Measurements from ENCODE around the gene LYL1. TPM values are rescaled to one million over a fixed set of nuclear protein-coding genes. Genes with fewer than 3 reads are reported as not detected.

LYL1 gene
- total RNA-seq, 4 donors from 2014 or later, result 2.6 to 15.5 (median 11.1) TPM

GRCh38 chr19:13121551-13122274, 19.1 kb upstream of the LYL1 start:
- Histone ChIP-seq H3K27ac (no peak overlapping the region), H3K4me1 (peaks cover 0 to 14% of the 10 kb centered on the region in 2 donors), H3K27me3 (no peaks in the 10 kb centered on the region), H3K36me3 (no peaks in the 10 kb centered on the region), H3K4me3 (no peak overlapping the region), H3K9me3 (no peaks in the 10 kb centered on the region)
- DNase-seq, result no peak
- intact Hi-C loops (cut with DNase I; ENCODE audit: low total_unique reads), result no loop called here
- TF ChIP-seq, protein P1, sequence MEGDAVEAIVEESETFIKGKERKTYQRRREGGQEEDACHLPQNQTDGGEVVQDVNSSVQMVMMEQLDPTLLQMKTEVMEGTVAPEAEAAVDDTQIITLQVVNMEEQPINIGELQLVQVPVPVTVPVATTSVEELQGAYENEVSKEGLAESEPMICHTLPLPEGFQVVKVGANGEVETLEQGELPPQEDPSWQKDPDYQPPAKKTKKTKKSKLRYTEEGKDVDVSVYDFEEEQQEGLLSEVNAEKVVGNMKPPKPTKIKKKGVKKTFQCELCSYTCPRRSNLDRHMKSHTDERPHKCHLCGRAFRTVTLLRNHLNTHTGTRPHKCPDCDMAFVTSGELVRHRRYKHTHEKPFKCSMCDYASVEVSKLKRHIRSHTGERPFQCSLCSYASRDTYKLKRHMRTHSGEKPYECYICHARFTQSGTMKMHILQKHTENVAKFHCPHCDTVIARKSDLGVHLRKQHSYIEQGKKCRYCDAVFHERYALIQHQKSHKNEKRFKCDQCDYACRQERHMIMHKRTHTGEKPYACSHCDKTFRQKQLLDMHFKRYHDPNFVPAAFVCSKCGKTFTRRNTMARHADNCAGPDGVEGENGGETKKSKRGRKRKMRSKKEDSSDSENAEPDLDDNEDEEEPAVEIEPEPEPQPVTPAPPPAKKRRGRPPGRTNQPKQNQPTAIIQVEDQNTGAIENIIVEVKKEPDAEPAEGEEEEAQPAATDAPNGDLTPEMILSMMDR (IDR thresholded peaks at IDR 0.05), result no peak
- TF ChIP-seq POLR2A (IDR thresholded peaks at IDR 0.05), result no peak

- Histone ChIP-seq H3K27ac (no peak overlapping the region), H3K4me3 (no peak overlapping the region), H3K27me3 (no peaks in the 10 kb centered on the region), H3K4me1 (peaks cover 0 to 19% of the 10 kb centered on the region in 2 donors), H3K9me3 (no peaks in the 10 kb centered on the region), H3K36me3 (no peaks in the 10 kb centered on the region)
- intact Hi-C loops (cut with DNase I; ENCODE audit: low total_unique reads), result no loop called here
- TF ChIP-seq, protein P1 (IDR thresholded peaks at IDR 0.05), result no peak
- TF ChIP-seq POLR2A (IDR thresholded peaks at IDR 0.05), result no peak
- DNase-seq, result no peak
These were observed 18.2 kb upstream of the LYL1 start for GRCh38 chr19:13120817-13121216.

DNA sequence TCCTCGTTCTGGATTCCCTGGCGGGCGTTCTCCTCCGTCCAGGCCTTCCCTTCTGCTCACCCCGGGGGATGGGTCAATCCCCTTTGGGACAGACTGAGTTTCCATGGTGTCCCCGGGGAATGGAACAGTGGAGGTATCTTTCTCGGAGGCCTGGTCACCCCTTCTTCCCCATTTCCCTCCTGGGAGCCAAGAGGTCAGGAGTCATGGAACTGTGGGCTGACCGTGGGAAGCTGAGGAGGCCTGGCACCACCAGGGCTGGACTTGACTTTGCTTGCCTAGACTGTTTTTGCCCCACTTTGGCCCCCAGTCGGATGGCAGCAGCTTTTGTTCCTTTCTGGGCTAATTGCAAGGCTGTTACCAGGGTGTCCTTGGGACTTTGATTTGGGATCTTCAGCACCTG, 17.4 kb upstream of the LYL1 start:
- no peaks in the 10 kb centered on the region for H3K9me3 ChIP-seq
- H3K4me1 ChIP-seq, result peaks cover 0 to 26% of the 10 kb centered on the region in 2 donors
- no peak overlapping the region for H3K4me3 ChIP-seq
- no peak for DNase-seq
- H3K36me3 ChIP-seq, result no peaks in the 10 kb centered on the region
- intact Hi-C loops (cut with DNase I; ENCODE audit: low total_unique reads), result no loop called here
- H3K27ac ChIP-seq, result no peak overlapping the region
- TF ChIP-seq, protein P1 (IDR thresholded peaks at IDR 0.05), result no peak
- no peak for TF ChIP-seq POLR2A (IDR thresholded peaks at IDR 0.05)
- H3K27me3 ChIP-seq, result no peaks in the 10 kb centered on the region

GRCh38 chr19:13119627-13120026, 17.0 kb upstream of the LYL1 start:
- intact Hi-C loops (cut with DNase I; ENCODE audit: low total_unique reads), result no loop called here
- peaks cover 0 to 26% of the 10 kb centered on the region in 2 donors for H3K4me1 ChIP-seq
- H3K27me3 ChIP-seq, result no peaks in the 10 kb centered on the region
- no peak overlapping the region for H3K27ac ChIP-seq
- no peak for TF ChIP-seq POLR2A (IDR thresholded peaks at IDR 0.05)
- TF ChIP-seq, protein P1 (IDR thresholded peaks at IDR 0.05), result no peak
- H3K9me3 ChIP-seq, result no peaks in the 10 kb centered on the region
- no peak for DNase-seq
- no peaks in the 10 kb centered on the region for H3K36me3 ChIP-seq
- H3K4me3 ChIP-seq, result no peak overlapping the region

DNA sequence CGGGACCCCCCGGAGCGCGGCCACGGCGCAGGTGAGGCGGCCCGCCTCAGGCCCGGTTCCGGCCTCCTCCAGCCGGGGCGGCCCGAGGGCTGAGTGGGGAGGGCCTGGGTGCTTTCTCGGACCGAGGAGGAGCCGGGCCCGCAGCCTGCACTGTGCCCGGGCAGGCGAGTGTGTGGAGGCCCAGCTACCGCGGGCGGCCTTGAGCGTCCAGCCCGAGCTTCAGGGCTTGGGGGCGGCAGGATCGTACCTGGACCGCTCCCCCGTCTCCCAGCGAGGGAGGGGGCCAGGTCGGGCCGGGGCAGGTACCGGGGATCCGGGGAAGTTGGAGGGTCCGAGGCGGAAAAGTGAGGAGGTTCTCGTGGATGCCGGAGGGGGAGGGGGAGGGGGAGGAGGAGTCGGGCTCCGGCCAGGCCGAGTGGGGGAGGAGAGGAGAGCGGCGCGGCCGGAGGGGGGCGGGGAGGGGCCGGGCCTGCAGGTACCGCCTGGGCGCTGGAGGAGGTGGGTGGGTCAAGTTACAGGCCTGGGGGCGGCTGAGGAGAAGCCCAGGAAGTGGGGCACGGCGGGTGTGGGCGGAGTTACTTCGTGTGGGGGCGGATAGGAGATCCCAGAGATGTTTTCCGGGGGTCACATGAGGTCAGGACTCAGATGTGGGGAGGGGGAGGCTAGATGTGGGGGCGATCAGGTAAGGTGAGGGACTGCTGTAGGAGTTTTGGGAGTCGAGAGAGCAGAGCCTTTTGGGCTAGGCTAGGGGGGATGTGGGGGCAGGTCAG, 16.0 kb upstream of the LYL1 start:
- peak overlapping the region; percentile 50 to 56 for H3K27ac ChIP-seq
- TF ChIP-seq, protein P1 (IDR thresholded peaks at IDR 0.05), result no peak
- TF ChIP-seq POLR2A (IDR thresholded peaks at IDR 0.05), result no peak
- intact Hi-C loops (cut with DNase I; ENCODE audit: low total_unique reads), result no loop called here

More for the DNA sequence above, 16.0 kb upstream of the LYL1 start:
- peak in 1 of 2 donors; percentile 42 for DNase-seq
- H3K27me3 ChIP-seq, result no peaks in the 10 kb centered on the region
- no peaks in the 10 kb centered on the region for H3K9me3 ChIP-seq
- peak overlapping the region; percentile 97 to 99 for H3K4me3 ChIP-seq
- peaks cover 0 to 26% of the 10 kb centered on the region in 2 donors for H3K4me1 ChIP-seq
- no peaks in the 10 kb centered on the region for H3K36me3 ChIP-seq
